HepG2 (cell line): ENCODE measurements around the gene RYR2. TPM values are rescaled to one million over a fixed set of nuclear protein-coding genes. Genes with fewer than 3 reads are reported as not detected.

Experiments
- ATAC-seq: fragments of 200-7000 bp; cut with Tn5 transposase; 3 replicates; pipeline ENCODE4 v1.9.1; 2020; ENCODE audit warnings: mild to moderate bottlenecking, moderate library complexity
- BruUV-seq: library from RNA; stranded (reverse); fragments of 400-500 nt; replicated peaks from 2 replicates; lab custom pipeline; 2021; lab: Mats Ljungman, UMichigan
- CTCF ChIA-PET: fragments of 300-600 bp; formaldehyde crosslinking; extraction: SDS; loops from one replicate; lab custom pipeline; 2021; ENCODE audit warnings: low total read pairs, inconsistent platforms, low intra/inter-chr PET ratio; lab: Yijun Ruan, JAX
- POLR2A ChIA-PET: fragments of 350-600 bp; sonication (Branson Sonifier 250); formaldehyde crosslinking; loops from one replicate; lab custom pipeline; 2020; ENCODE audit warnings: antibody characterized with exemption, inconsistent platforms; lab: Yijun Ruan, JAX
- DNase-seq: peaks from one replicate; pipeline ENCODE4 v3.0.0-alpha.2; 2015; ENCODE audit warnings: low spot score
- FAIRE-seq: peaks from 3 replicates; lab custom pipeline; 2011; peaks lifted over from hg19 to GRCh38; lab: Jason Lieb, UNC
- H2AFZ ChIP-seq: one replicate; pipeline ENCODE4 v1.6.1; 2011; ENCODE audit warnings: low read length, inconsistent platforms
- H3K27ac ChIP-seq: fragments of 300-600 bp; 3 replicates; pipeline ENCODE4 v1.8.0; 2011; ENCODE audit warnings: mixed run types, mild to moderate bottlenecking, mixed read lengths, low read length, inconsistent platforms; ENCODE audit not compliant: insufficient read depth; ENCODE audit errors: extremely low read length
- H3K27me3 ChIP-seq, 2 experiments: fragments of 200-600 bp in 1 of 2; 2 replicates in 1 of 2; 3 replicates in 1 of 2; pipeline versions ENCODE4 v1.6.0 to v1.8.0; 2011; ENCODE audit warnings: low read length in 2 of 2, mild to moderate bottlenecking in 2 of 2, moderate library complexity in 2 of 2, inconsistent platforms in 1 of 2; ENCODE audit not compliant: insufficient read depth in 2 of 2, control insufficient read depth in 1 of 2
- H3K36me3 ChIP-seq, 2 experiments: fragments of 200-600 bp in 1 of 2; replicated peaks in 1 of 2; 2 replicates in 1 of 2; 3 replicates in 1 of 2; pipeline versions ENCODE4 v1.5.1 to v1.8.0; 2011; ENCODE audit warnings: low read length in 2 of 2, inconsistent platforms in 1 of 2; ENCODE audit not compliant: insufficient read depth in 2 of 2, control insufficient read depth in 1 of 2
- H3K4me1 ChIP-seq: 2 replicates; pipeline ENCODE4 v1.5.1; 2012; ENCODE audit warnings: low read length, inconsistent platforms; ENCODE audit not compliant: insufficient read depth
- H3K4me2 ChIP-seq: 2 replicates; pipeline ENCODE4 v1.6.0; 2011; ENCODE audit warnings: low read depth, low read length, inconsistent platforms
- H3K4me3 ChIP-seq, 3 experiments: fragments of 200-600 bp in 1 of 3; sonication (generic), shearing (Covaris generic) in 1 of 3; replicated peaks in 1 of 3; 2 replicates each; pipeline ENCODE4 v1.5.1; 2011 to 2016; ENCODE audit warnings: low read length in 3 of 3, inconsistent platforms in 2 of 3, low read depth in 2 of 3, mild to moderate bottlenecking in 2 of 3, control low read depth in 1 of 3, mixed read lengths in 1 of 3; ENCODE audit not compliant: insufficient read depth in 1 of 3
- H3K79me2 ChIP-seq: one replicate; pipeline ENCODE4 v1.6.1; 2011; ENCODE audit warnings: low read length, inconsistent platforms; ENCODE audit not compliant: insufficient read depth
- H3K9ac ChIP-seq: 2 replicates; pipeline ENCODE4 v1.6.0; 2011; ENCODE audit warnings: mild to moderate bottlenecking, low read depth, low read length, inconsistent platforms; ENCODE audit not compliant: insufficient read depth
- H3K9me3 ChIP-seq: 2 replicates; pipeline ENCODE4 v1.5.1; 2012; ENCODE audit warnings: mild to moderate bottlenecking, low read length
- H4K20me1 ChIP-seq: 2 replicates; pipeline ENCODE4 v1.6.0; 2011; ENCODE audit warnings: inconsistent platforms, mild to moderate bottlenecking, low read length, moderate library complexity; ENCODE audit not compliant: insufficient read depth
- GATA4 ChIP-seq: sonication (generic); IDR thresholded peaks from 2 replicates; pipeline ENCODE4 v1.6.1; 2016; ENCODE audit warnings: antibody characterized with exemption, low read depth, borderline replicate concordance
- HOMEZ ChIP-seq: IDR thresholded peaks from 2 replicates; pipeline ENCODE4 v1.6.1; 2016; ENCODE audit warnings: low read depth
- NFIC ChIP-seq: IDR thresholded peaks from 2 replicates; pipeline ENCODE4 v1.6.1; 2012; ENCODE audit warnings: mild to moderate bottlenecking, low read length, inconsistent platforms
- PRDM10 ChIP-seq: sonication (generic); formaldehyde crosslinking; IDR thresholded peaks from 2 replicates; pipeline ENCODE4 v1.4.0; 2020; ENCODE audit warnings: low read depth, missing genetic modification reagents
- SRSF4 ChIP-seq: fragments of 200-400 bp; formaldehyde crosslinking; IDR thresholded peaks from one replicate; pipeline ENCODE4 v1.6.1; 2018; ENCODE audit warnings: mild to moderate bottlenecking, low read depth, low read length, moderate library complexity; ENCODE audit not compliant: poor library complexity, severe bottlenecking
- ZNF101 ChIP-seq: sonication (generic); formaldehyde crosslinking; IDR thresholded peaks from 2 replicates; pipeline ENCODE4 v1.4.0; 2020; ENCODE audit warnings: mild to moderate bottlenecking, low read depth, missing genetic modification reagents, borderline replicate concordance
- ZNF430 ChIP-seq: sonication (generic); formaldehyde crosslinking; IDR thresholded peaks from 2 replicates; pipeline ENCODE4 v1.9.0; 2021; ENCODE audit warnings: mild to moderate bottlenecking, missing genetic modification reagents
- ZNF446 ChIP-seq: sonication (generic); formaldehyde crosslinking; IDR thresholded peaks from 2 replicates; pipeline ENCODE4 v1.5.0; 2020; ENCODE audit warnings: mild to moderate bottlenecking, missing genetic modification reagents
- ZNF670 ChIP-seq: sonication (generic); formaldehyde crosslinking; IDR thresholded peaks from 2 replicates; pipeline ENCODE4 v1.8.0; 2022; ENCODE audit warnings: mild to moderate bottlenecking, missing genetic modification reagents, borderline replicate concordance
- ZNF75D ChIP-seq: sonication (generic); formaldehyde crosslinking; IDR thresholded peaks from 2 replicates; pipeline ENCODE4 v1.8.1; 2023; ENCODE audit warnings: missing genetic modification reagents, mild to moderate bottlenecking, borderline replicate concordance
- WGBS: methylation state at CpG from one replicate; pipeline ENCODE4 v1.1.6; 2017; ENCODE audit warnings: low lambda C conversion rate; 5-methylcytosine and 5-hydroxymethylcytosine counted together
- in situ Hi-C: cut with HindIII; loops from 2 replicates; pipeline ENCODE4 v1.10.0; 2017; ENCODE audit warnings: low pct_unique_long_range_greater_than_20kb; ENCODE audit not compliant: extremely low pct_ligation_motif_present
- intact Hi-C: fragments of 100-400 bp; cut with micrococcal nuclease; formaldehyde crosslinking; loops from one replicate; pipeline ENCODE4 v1.10.0; 2022; ENCODE audit not compliant: unreplicated experiment
- polyA plus RNA-seq, 8 experiments: library from polyadenylated mRNA; depleted of rRNA in 3 of 8; stranded (reverse) in 7 of 8; unstranded in 1 of 8; fragments of >200 nt; fragmentation: Illumina TruSeq in 4 of 8; extraction: Trizol in 4 of 8; gene quantifications; 2 replicates each; pipeline versions ENCODE4 v1.2.1 to v1.2.3, GENCODE V29; 2011 to 2016; ENCODE audit warnings: low read depth in 4 of 8, missing spikeins in 1 of 8, mixed read lengths in 1 of 8; ENCODE audit not compliant: insufficient read depth in 1 of 8
- total RNA-seq, 5 experiments: library from RNA; depleted of rRNA; stranded (reverse); fragments of >200 nt; fragmentation: Illumina TruSeq; extraction: Trizol; gene quantifications; 2 replicates each; pipeline ENCODE4 v1.2.3, GENCODE V29; 2016; ENCODE audit warnings: low read depth in 1 of 5

Gene RYR2
- total and polyA plus RNA-seq, 2 of the 13 experiments (the other 11 are each of a cell fraction or from before 2014, with no cell fraction given): not detected

GRCh38 chr1:237282208-237282783 is 240.3 kb downstream of the RYR2 start:
- ChIA-PET CTCF (no interaction called here), POLR2A (no interaction called here)
- ATAC-seq (no peak), FAIRE-seq (no peak), DNase-seq (no peak)
- Histone ChIP-seq H3K27ac (no peak overlapping the region), H3K4me1 (no peaks in the 10 kb centered on the region), H2AFZ (no peak overlapping the region), H3K9me3 (no peaks in the 10 kb centered on the region), H3K4me3 (no peak overlapping the region), H4K20me1 (no peaks in the 10 kb centered on the region), H3K79me2 (no peaks in the 10 kb centered on the region), H3K4me2 (no peak overlapping the region), H3K9ac (no peak overlapping the region), H3K27me3 (no peaks in the 10 kb centered on the region), H3K36me3 (no peaks in the 10 kb centered on the region)
- in situ Hi-C loops (no loop called here), intact Hi-C loops (no loop called here)
- no TSS peak for BruUV-seq
- WGBS: under 1% methylated on average over 3 of the region's 3 CpGs
- no peak for TF ChIP-seq NFIC
- TF ChIP-seq ZNF101 (CRISPR knock-in tag): no peak
- no peak for TF ChIP-seq PRDM10
- TF ChIP-seq SRSF4: no peak
- no peak for TF ChIP-seq GATA4
- TF ChIP-seq HOMEZ (CRISPR knock-in tag): no peak
- TF ChIP-seq ZNF75D (CRISPR knock-in tag): no peak
- TF ChIP-seq ZNF670 (CRISPR knock-in tag): no peak
- TF ChIP-seq ZNF430 (CRISPR knock-in tag): no peak
- no peak for TF ChIP-seq ZNF446 (CRISPR knock-in tag)
